GM18519 (cell line): ENCODE results near the gene DEPDC5.
"Not testable (repeated sequence)": the region's sequence is repeated elsewhere in the genome, so short reads cannot be mapped to it uniquely, and the experiment has no call there.

Experiments
- ATAC-seq: cut with Tn5 transposase; IDR thresholded peaks from one replicate; pipeline ENCODE4 v1.9.1; 2021; ENCODE audit warnings: mild to moderate bottlenecking, moderate library complexity; ENCODE audit not compliant: unreplicated experiment, low FRiP score

The DEPDC5 gene

GRCh38 chr22:31748490-31748889, 5.3 kb upstream of the DEPDC5 start:
- no peak for ATAC-seq

GRCh38 chr22:31749636-31750364, 4.0 kb upstream of the DEPDC5 start, which contains the start of gene PRR14L:
PRR14L (minus strand) TSS chr22:31750132; CDS start chr22:31738860, 11,272 bp downstream.
- peak; percentile 32 for ATAC-seq

- ATAC-seq = no peak
Measured at GRCh38 chr22:31750365-31751284, 3.2 kb upstream of the DEPDC5 start.

DNA sequence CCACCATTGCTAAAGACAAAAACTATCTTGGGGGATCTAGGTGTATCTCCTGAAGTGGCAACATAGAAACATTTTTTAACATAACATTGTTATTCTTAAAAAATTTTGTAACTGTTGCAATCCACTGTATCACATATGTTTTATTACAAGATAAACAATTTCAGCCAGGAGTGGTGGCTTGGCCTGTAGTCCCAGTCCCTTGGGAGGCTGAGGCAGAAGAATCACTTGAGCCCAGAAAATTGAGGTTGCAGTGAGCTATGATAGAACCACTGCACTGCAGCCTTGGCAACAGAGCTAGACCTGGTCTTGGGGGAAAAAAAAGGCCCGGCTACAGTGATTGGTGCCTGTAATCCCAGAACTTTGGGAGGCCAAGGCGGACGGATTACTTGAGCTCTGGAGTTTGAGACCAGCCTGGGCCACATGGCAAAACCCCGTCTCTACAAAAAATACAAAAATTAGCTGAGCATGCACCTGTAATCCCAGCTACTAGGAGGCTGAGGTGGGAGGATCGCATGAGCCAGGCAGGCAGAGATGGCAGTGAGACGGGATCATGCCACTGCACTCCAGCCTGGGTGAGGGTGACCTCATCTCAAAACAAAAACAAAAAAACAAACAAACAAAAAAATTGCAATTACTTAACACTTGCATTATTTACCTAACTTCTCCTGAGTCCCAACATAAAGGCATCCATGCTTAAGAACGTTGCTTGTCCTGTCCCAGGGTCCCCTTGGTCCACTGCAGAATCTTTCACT, 1.5 kb upstream of the DEPDC5 start:
- no peak for ATAC-seq

GRCh38 chr22:31753005-31753633, 700 bp upstream of the DEPDC5 start:
- ATAC-seq = peak; percentile 14

GRCh38 chr22:31754813-31755212, 994 bp downstream of the DEPDC5 start:
- ATAC-seq = no peak

- no peak for ATAC-seq
Measured at GRCh38 chr22:31757265-31757664, 3.4 kb downstream of the DEPDC5 start.

DNA sequence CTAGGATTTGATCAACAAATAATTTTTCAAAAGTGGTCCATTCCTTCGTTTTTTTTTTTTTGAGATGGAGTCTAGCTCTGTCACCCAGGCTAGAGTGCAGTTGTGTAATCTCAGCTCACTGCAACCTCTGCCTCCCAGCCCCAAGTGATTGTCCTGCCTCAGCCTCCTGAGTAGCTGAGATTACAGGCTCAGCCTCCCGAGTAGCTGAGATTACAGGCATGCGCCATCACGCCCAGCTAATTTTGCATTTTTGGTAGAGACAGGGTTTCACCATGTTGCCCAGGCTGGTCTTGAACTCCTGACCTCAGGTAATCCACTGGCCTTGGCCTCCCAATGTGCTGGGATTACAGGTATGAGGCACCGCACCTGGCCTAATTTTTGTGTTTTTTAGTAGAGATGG, 5.0 kb downstream of the DEPDC5 start:
- ATAC-seq = not testable (repeated sequence)

- no peak for ATAC-seq
Measured at GRCh38 chr22:31764785-31765184, 11.0 kb downstream of the DEPDC5 start.

DNA sequence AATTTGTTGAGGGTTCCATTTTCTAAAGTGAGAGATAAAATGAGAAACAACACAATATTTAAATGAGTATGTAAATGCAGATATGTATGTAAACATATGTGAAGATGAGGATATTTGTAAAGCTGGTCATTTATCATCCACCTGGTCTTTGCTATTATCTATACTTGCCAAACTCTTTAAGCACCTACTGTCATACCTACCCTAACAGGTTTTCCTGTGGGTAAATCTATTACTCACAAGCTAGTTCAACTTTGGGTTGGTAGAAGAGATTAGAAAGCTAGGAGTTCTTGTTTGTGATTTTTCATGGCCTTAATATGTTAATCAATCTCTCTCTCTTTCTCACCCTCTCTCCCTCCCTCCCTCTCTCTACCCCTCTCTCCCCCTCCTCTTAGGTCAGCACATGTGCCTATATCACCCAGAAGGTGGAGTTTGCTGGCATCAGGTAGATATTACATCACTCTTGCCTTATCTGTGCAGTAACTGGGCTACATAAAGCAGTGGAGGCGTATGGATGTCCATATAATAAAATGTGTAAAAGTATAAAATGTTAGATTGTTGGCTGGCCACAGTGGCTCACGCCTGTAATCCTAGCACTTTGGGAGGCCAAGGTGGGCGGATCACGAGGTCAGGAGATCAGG, 14.7 kb downstream of the DEPDC5 start:
- ATAC-seq = no peak

GRCh38 chr22:31773416-31773815, 19.6 kb downstream of the DEPDC5 start:
- ATAC-seq = no peak

DNA sequence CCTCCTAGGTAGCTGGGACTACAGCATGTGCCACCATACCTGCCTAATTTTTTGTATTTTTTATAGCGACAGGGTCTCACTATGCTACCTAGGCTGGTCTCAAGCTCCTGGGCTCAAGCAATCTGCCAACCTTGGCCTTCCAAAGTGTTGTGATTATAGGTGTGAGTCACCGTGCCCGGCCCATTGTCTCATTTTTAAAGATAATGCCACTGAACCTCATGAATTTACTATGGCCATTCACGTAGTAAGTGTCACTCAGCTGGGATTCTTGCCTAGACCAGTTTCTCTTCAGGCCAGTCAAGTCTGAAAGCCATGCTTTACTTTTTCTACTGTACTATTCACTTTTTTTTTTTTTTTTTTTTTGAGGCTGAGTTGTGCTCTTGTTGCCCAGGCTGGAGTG, 22.4 kb downstream of the DEPDC5 start:
- ATAC-seq = no peak

GRCh38 chr22:31789803-31790202, 36.0 kb downstream of the DEPDC5 start:
- no peak for ATAC-seq

DNA sequence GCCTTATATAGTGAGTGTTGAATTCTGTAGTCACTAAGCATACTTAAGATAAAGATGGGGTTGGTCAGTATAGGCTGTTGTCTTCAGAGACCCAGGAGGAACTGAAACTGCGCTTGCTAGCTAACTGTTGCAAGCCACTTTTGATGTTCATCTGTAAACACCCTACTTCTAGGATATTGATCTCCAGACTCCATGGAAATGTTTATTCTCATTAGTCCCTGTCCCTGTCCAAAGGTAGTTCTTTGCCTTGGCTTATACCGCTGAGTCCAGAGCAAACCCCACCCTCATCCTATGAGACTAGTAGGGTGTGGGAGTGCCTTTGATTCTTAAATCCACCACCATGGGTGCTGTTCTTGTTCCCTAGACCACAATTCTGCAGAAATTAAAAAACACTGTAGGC, 36.4 kb downstream of the DEPDC5 start:
- ATAC-seq = no peak

- ATAC-seq = not testable (repeated sequence)
Measured at GRCh38 chr22:31799358-31799757, 45.5 kb downstream of the DEPDC5 start.

- ATAC-seq = no peak
Measured at GRCh38 chr22:31800065-31800464, 46.2 kb downstream of the DEPDC5 start.

GRCh38 chr22:31800861-31801260, 47.0 kb downstream of the DEPDC5 start:
- not testable (repeated sequence) for ATAC-seq

DNA sequence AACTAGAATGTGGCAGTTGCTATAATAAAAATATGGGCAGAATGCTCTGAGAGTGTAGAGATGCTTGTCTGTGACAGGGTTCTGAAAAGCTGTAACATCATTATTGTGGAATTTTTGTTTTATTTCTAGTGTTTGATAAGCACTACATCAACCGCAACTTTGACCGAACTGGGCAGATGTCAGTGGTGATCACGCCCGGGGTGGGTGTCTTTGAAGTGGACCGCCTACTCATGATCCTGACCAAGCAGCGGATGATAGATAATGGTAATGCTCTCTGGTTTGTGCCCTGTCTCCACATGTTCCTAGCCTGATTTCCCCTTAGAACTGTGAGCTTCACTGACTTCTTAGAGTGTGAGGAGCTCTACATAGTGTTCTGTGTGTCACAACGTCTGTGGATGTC, 48.8 kb downstream of the DEPDC5 start:
- ATAC-seq = no peak

DNA sequence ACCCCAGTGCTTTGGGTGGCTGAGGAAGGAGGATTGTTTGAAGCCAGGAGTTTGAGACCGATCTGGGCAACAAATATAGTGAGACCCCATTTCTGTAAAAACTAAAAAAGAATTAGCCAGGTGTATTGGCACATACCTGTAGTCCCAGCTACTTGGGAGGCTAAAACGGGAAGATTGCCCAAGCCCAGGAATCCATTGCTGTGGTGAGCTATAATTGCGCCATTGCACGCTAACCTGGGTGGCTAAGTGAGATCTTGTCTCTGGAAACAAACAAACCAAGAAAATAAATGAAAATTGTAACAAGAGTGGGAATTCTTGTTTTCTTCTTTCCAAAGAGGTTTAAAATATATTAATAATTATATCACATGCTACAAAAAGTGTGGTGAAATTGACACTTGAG, 52.9 kb downstream of the DEPDC5 start:
- no peak for ATAC-seq
